ENCODE results near the gene ATP6V1G1. TPM values are rescaled to one million over a fixed set of nuclear protein-coding genes. Genes with fewer than 3 reads are reported as not detected.

The ATP6V1G1 gene
- total RNA-seq, 4 donors from 2014 or later: 132 to 159 (median 149) TPM

DNA sequence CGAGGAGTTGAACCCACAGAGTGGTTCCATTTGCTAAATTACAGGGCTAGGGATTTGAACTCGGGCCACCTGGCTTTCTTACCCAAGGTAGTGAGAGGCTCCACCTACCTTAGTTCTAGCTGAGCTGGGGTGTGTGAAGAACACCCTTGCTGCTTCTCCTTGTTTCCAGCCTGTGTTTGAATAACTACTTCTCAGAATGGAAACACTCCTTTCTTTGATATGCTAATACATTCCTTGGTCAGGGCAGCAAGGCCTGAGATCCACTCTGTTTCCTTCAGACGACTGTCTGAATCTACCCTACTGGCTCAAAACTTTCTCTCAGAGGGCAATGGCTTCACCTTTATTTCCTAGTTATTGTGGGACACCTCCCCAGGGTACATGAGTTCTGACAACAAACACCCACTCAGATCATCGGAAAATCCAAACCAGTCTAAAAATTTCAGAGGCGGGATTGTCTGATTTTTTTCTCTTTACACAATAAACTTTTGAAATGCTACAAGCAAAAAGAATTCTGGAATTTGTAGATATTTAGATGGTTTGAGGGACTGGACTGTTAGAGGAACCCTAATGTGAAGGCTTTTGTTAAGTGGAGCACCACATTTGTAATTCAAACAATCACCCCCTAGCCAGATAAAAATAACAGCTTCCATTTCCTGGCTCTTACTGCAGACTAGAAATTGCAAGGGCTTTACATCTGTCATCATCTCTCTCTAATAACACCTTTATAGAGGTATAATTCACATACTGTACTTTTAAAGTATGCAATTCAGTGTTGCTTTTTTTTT is 4.0 kb upstream of the ATP6V1G1 start:
- TF ChIP-seq, protein P1, sequence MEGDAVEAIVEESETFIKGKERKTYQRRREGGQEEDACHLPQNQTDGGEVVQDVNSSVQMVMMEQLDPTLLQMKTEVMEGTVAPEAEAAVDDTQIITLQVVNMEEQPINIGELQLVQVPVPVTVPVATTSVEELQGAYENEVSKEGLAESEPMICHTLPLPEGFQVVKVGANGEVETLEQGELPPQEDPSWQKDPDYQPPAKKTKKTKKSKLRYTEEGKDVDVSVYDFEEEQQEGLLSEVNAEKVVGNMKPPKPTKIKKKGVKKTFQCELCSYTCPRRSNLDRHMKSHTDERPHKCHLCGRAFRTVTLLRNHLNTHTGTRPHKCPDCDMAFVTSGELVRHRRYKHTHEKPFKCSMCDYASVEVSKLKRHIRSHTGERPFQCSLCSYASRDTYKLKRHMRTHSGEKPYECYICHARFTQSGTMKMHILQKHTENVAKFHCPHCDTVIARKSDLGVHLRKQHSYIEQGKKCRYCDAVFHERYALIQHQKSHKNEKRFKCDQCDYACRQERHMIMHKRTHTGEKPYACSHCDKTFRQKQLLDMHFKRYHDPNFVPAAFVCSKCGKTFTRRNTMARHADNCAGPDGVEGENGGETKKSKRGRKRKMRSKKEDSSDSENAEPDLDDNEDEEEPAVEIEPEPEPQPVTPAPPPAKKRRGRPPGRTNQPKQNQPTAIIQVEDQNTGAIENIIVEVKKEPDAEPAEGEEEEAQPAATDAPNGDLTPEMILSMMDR (IDR thresholded peaks at IDR 0.05; ENCODE audit: low read depth): no peak

DNA sequence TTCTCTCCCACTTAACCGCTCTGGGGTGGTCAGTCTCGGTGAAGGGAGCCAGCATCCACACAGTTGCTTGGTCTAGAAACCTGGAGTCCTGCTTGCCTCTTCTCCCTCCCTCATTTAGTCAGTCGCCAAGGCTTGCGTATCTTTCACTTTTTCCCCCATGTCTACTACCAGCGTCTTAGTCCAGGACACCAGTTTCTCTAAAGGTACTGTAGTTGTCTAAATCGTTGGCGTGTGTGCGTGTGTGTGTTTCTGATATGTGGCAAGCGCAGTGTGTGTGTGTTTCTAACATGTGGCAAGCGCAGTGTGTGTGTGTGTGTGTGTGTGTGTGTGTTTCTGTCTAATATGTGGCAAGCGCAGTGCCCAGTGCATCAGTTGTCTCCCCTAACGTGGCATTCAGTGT is 641 bp downstream of the ATP6V1G1 start:
- TF ChIP-seq, protein P1 (IDR thresholded peaks at IDR 0.05; ENCODE audit: low read depth): no peak

DNA sequence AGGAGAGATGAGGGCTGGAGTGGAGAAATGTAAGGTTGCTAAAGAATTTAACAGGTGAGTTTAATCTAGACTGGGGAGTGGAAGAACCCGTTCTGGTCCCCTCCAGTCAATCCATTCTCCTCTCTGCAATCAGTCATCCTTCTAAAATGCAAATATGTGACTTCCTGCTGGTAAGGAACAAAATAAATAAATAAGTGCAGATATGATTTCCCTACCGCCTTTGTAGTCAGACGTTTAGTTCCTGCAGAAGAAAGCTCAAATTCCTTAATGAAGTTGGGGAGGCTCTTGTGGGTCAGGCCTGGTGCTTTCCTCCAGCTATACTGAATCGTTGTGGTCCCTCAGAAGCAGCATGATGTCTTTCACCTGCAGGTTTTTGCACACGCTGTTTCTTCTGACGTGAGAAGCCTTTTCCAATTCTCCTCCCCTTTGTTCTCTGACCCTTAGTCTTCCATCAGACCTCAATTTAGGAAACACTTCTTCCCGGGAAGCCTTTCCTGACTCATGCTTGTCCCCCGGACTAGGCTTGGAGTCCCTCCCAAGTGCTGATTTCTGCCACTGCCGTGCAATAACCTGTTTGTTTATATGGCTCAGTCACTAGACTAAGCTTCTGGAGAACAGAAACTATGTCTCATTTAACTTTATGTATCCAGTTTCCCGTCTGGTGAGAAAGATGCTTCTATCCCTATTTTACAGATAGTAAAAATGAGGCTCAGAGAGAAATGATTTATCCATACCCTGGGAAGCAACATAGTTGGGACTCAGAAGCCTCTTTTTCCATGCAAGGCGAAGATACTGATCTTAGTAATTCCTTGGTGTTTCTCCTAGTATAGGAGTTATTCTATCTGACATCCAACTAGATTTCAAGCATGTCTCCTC is 1.3 kb downstream of the ATP6V1G1 start:
- TF ChIP-seq, protein P1 (IDR thresholded peaks at IDR 0.05; ENCODE audit: low read depth): no peak

DNA sequence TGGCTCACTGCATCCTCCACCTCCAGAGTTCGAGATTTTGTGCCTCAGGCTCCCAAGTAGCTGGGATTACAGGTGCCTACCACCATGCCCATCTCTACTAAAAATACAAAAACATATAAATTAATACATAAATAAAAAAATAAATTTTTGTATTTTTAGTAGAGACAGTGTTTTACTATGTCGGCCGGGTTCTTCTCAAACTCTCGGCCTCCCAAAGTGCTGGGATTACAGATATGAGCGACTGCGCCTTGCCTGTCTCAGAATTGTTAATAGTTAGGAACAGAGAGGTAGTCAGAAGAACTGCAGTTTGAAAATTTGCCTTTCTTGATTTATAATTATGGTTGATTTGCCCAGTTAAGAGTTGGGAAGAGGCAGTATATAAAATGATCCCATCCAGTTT is 2.8 kb downstream of the ATP6V1G1 start:
- TF ChIP-seq, protein P1 (IDR thresholded peaks at IDR 0.05; ENCODE audit: low read depth): no peak

DNA sequence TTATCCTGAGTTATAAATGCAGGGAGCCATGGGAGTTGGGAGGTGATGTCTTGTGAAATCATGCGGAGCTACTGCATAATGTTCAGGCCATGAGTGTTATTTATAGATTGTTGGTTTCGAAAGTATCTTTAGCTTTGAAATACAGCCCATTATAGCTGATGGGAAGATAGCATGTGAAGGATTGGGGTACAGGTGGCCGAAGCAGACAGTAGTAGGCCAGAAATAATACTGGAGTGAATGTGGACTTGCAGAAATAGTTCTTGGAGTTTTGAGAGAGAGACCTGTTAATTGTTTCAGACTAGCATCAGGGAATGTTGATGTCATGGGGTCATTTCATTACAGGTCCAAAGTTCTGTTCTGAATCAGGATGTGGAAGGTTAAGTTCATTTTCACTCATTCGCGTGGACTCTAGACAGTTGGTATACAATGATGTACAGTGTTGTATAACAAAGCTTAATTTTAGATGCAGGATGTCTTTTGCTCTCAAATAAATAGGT is 3.8 kb downstream of the ATP6V1G1 start:
- TF ChIP-seq, protein P1 (IDR thresholded peaks at IDR 0.05; ENCODE audit: low read depth): no peak

DNA sequence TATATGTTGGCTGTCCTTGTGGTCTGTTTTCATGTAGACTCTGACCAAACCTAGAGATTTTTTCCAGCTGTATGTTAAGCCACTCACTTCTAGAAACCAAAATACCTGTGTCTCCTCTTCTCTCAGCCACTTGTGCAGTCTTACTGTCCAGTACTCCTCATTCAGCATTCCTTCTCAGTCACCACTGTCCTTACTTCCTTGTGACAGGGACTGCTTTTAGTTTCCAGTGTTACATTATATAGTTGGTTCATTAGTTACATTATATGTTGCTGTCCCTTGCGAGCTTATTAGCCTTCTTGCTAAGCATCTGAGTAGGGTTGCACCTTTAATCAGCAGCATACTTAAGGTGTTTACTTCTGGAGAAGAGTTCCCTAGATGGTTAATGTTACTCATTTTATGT is 4.3 kb downstream of the ATP6V1G1 start:
- TF ChIP-seq, protein P1 (IDR thresholded peaks at IDR 0.05; ENCODE audit: low read depth): no peak

DNA sequence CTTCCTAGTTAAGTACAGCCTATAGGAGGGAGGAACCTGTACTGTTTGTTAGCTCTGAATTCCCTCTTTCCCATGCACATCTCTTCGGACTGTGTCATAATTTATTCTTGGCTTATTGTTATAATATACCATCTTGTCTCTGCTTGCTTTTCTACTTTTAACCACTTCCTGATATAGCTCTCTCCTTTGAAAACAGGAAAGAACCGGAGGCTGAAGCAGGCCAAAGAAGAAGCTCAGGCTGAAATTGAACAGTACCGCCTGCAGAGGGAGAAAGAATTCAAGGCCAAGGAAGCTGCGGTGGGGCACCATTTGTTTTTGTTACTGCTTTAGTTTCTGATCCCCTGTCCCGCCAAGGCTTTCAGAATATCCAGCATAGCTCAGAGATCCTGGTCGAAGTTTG is 4.8 kb downstream of the ATP6V1G1 start:
- TF ChIP-seq, protein P1 (IDR thresholded peaks at IDR 0.05; ENCODE audit: low read depth): no peak

Data from subcutaneous adipose tissue (tissue), 4 donors.